C1 segment of cervical spinal cord (tissue), 14 donors: Measurements from ENCODE around the gene RBP3.

Source experiments
- DNase-seq, 14 donors: peaks; one replicate each; lab custom pipeline; 2025; lab: John Stamatoyannopoulos, UW

RBP3 gene

DNA sequence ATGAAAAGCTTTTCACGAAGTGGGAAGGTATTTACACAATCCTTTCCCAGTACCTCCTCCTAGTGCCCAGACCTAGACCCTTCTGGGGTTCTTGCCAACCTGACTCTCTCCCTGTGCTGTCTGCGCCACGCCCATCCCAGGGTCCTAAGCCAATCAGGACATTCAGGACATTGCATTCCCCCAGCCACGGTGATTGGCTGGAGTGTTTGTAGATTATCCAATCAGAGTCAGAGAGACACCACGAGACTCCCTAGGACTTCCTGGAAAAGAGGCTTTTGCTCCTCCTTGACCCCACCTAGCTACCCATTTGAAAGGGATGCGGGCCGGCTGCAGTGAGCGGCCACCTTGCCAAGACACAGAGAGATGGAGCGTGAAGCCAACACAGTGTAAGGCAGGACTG, 29.5 kb upstream of the RBP3 start:
- no peak for DNase-seq

DNA sequence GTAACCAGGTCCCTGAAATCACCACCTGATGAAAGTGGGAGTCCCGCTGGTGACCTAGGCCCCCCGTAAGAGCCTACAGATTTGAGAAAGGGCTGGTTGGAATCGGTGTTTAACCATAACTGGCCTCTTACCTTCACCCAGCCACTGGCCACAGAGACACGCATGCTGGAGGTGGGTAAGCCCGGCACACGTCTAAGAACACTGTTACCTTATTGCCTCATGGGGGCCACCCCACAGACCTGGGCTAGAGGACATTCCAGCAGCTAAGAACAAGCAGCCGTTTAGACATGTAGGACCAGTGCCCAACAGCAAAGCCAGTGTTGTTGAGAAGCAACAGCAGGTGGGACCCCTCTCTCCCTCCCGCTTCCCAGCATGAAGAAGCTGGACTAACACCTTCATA, 28.4 kb upstream of the RBP3 start:
- DNase-seq: no peak

DNA sequence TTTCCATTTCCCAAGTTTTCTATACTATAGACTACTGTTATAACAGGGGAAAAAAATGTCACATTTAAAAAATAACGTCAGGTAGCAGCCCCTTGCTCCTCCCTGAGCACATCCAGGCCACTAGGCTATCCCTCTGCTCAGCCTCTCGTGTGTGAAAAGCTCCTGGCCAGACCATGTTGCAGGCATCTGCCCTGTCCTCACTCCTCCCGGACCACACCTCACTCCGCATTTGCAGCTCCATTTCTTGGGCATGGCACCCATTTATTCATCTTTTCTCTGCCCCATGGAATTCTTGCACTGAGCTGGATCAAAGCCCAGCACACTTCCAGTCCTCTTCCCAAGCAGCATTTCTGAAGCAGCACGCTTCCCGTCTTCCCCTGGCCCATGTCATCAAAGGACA, 27.4 kb upstream of the RBP3 start:
- no peak for DNase-seq

DNA sequence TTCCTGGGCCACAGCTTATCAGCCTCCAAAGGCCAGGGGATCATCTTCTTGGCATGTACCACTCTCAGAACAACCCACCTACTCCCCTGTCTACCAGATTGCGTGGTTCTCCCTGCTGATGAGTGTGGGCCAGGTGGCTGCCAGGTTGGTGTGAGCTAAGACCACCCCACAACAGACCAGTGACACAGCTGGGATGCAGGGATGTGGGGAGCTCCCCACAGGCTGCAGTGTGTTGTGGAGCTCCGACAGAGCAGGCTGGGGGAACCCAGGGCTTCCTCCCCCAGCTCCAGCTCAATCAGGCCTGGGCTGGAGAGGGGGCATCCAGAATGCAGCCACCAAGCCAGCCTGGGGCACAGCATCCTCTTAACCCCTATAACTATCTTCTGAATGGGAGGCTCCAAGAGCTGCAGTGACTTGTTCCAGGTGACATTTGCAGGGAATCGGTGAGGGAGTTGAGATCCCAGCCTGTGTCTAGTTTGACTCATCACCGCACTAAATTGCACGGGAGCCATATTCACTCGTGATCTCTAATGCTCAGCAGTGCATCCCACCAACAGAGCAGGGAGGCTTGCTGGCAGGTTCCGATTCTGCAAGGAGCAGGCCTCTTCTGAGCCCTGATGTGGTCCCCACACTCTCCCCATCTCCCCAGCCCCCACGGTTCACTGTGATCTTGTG, 26.5 kb upstream of the RBP3 start:
- DNase-seq: no peak

DNA sequence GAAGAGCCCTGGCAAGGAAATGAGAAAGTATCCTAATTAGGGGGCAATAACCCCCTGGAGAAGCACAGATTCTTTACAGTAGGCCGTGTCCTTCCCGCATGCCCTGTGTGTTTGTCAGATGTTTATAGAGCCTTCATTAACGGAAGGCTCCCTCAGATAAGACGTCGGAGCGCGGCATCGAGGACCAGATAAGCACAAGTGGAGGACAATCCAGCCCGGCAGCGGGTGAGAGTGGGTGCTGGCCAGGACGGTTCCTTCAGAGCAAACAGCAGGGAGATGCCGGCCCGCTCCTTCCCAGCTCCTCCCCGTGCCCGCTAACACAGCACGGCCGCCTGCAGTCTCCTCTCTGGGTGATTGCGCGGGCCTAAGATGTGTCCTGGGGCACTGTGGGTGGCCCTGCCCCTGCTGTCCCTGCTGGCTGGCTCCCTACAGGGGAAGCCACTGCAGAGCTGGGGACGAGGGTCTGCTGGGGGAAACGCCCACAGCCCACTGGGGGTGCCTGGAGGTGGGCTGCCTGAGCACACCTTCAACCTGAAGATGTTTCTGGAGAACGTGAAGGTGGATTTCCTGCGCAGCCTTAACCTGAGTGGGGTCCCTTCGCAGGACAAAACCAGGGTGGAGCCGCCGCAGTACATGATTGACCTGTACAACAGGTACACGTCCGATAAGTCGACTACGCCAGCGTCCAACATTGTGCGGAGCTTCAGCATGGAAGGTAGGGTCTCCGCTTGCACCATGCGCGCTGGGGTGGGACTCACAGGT, 25.7 kb upstream of the RBP3 start, which contains the start of gene GDF2:
TSS of gene GDF2 (plus strand) at position 155 of the 762 bp plus-strand sequence. CDS start at position 370, 215 bp downstream.
- DNase-seq: no peak

DNA sequence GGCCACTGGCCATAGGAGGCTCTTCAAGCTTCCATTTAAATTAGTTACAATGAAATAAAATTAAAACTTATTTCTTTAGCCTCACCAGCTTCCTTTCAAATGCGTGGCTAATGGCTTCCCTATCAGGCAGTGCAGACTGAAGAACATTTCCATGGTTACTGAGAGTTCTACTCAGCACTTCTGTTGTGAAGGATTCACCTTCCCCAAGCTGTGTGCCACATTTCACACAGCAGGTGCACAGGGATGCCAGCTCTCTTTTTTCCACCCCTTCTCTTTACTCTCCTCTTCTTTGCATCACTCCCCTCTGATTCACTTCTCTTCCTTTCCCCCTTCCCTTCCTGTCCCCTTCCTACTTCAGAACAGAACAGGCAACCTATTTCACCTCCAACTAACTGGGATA, 25.1 kb upstream of the RBP3 start:
- no peak for DNase-seq

DNA sequence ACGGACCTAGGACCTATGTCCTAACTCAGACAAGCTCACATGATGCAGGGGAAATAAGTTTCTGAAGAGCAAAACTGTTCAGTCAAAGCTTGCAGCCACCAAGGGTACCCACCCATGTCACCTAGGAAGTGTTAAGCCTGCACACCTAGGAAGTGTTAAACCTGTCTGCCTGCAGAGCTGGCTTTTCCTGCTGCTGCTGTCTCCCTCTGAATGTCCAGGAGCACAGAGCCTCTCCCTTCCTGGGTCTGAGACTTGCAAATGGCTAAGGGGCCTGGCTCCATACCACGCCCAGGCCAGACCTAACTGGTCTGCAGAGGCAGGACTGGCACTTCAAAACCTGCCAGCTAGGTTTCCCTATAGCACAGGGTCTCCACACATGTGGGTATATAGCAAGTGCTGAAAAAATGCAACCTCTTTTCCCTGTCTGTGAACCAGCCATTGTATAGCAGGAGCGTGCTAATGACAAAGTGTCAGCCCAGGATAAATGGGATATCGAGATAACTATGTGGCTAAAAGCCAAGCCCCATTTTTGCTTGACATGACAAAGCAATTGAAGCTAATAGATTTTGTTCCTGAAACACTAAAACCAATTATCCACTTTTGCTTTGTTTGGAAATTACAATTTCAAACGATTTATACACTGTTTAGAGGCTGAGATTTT, 24.4 kb upstream of the RBP3 start:
- no peak for DNase-seq

DNA sequence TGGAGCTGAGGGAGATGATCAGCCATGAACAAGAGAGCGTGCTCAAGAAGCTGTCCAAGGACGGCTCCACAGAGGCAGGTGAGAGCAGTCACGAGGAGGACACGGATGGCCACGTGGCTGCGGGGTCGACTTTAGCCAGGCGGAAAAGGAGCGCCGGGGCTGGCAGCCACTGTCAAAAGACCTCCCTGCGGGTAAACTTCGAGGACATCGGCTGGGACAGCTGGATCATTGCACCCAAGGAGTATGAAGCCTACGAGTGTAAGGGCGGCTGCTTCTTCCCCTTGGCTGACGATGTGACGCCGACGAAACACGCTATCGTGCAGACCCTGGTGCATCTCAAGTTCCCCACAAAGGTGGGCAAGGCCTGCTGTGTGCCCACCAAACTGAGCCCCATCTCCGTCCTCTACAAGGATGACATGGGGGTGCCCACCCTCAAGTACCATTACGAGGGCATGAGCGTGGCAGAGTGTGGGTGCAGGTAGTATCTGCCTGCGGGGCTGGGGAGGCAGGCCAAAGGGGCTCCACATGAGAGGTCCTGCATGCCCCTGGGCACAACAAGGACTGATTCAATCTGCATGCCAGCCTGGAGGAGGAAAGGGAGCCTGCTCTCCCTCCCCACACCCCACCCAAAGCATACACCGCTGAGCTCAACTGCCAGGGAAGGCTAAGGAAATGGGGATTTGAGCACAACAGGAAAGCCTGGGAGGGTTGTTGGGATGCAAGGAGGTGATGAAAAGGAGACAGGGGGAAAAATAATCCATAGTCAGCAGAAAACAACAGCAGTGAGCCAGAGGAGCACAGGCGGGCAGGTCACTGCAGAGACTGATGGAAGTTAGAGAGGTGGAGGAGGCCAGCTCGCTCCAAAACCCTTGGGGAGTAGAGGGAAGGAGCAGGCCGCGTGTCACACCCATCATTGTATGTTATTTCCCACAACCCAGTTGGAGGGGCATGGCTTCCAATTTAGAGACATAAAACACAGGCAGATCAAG, 22.6 kb upstream of the RBP3 start:
- DNase-seq: no peak

DNA sequence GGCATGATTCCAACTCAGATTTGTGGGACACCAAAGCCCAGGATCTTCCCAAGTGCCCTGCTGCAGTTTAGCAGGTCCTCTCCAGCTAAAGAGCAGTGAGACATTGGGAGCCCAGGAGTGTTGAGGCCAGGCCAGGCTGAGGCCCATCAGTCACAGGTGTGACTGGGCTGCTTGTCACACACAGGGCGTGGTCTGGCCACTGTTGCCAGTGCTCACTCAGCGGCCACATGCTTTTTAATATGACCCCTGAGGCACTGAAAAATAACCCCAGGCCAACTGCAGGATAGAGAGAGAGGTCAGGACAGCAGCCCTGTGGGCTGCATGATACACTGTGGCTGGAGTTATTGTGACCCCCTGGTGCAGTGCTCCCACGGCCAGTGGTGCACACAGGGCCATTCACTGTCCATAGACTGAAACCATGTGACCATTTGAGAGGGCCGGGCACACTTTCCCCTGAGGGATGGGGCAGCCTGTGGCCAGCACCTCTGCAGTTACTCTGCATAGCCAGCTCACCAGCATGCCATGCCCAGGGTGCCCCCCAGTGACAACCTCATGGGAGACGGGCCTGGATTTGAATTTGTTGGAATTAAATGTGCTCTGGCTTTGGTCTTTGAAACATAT, 21.7 kb upstream of the RBP3 start:
- no peak for DNase-seq

DNA sequence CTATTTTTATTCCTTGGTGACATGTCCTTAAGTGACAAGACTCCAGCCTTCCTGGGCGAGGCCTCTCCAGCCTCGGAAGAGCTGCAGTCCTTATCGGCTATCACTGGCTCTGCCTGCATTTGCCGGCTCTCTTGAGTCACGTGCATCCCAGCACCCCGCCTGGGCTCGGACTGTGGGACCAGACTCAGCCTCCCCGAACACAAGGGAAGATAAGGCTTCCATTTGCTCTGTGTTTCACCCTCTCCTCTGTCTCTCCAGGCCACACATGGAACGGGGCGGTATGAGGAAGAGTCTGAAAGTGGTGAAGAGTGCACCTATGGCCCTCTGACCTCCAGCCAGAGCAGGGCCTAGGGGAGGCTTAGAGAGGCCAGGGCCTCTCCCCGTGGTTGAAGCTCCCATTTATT, 21.2 kb upstream of the RBP3 start:
- DNase-seq: no peak

DNA sequence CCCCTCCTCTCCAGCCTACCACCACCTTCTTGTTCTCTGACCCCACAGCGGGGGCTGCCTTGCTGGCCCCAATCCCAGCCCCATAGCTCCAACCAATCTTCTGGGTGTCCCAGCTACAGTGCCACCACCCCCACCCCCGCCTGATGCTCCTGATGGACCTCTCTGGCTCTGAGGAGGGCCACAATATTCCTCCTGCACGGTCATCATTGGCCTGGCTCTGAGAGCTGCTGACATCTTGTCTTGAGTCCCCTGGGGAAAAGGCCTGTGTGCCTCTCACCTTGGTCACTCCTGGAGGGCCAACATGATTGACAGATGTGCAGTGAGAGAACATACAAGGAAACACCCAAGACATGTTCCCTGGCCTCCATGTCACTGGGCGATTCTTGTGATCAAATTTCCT, 18.3 kb upstream of the RBP3 start:
- no peak for DNase-seq

DNA sequence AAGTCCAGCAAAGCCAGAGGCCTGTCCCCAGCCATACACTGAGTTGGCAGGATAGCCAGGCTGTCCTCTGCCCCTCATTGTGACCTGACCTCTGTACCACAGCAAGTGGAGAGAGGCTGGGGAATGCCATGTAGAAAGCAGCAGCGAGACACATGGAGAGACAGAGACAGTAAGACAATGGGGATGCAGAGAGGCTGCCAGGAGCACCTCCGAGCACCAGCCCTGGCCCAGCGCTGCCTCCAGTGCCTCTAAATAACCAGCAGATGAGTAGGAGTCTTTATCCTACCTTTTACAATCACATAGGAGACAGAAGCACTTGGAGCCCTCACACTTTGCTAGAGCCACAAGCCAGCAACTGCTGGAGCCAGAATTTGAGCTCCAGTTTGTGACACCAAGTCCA, 17.8 kb upstream of the RBP3 start:
- DNase-seq: no peak

DNA sequence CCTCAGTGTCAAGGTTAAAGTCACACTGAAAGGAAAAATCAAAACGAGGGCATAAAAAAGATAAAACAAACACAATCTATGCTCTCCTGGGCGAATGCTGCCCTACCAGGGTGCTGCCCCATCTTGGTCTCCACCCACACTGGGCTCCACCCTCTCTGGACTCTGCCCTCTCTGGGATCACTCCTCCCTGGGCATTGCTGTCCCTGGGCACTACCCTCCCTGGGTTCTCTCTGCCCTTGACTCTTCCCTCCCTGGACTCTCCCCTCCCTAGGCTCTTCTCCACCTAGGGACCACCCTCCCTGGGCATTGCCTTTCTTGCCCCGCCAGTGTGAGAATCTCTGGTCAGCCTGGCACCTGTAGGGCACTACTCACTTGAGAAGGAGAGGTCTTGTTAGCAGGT, 17.4 kb upstream of the RBP3 start:
- DNase-seq: no peak

DNA sequence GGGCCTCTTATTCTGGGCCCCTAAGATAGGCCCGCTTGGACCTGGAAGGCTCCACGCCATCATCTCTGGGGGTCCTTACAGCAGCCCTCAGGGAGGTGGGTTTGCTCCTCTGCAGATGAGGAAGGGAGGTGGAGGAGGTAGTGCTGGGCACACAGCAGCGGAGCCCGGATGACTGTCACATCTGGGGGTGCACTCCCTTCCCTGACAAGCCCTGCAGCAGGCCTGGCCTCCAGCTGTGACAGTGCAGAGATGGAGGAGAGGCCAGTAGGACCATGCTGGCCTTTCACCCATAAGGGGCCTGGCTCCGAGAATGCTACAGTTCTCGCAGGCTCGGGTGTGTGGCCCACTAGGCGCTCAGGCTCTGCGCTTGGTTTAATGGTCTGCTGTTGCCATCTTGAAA, 16.7 kb upstream of the RBP3 start:
- no peak for DNase-seq

DNA sequence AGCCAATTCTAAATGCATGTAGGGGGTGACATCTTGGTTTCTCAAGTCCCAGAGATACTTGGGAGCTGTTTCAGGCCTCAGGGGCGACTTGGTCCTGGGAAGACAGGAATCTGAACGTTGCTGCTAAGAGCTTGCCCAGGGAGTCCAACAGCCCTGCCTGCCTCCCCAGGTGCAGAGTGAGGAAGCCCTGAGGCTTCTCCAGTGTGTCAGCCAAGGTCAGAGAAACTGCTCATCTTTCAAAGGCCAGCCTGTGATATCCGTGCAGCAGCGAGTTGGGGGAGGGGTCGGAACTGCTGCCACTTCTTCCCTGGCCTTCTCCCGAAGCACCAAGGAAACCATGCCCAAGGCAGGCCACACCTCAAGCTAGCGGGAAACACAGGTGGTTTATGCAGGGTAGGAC, 16.2 kb upstream of the RBP3 start:
- no peak for DNase-seq

DNA sequence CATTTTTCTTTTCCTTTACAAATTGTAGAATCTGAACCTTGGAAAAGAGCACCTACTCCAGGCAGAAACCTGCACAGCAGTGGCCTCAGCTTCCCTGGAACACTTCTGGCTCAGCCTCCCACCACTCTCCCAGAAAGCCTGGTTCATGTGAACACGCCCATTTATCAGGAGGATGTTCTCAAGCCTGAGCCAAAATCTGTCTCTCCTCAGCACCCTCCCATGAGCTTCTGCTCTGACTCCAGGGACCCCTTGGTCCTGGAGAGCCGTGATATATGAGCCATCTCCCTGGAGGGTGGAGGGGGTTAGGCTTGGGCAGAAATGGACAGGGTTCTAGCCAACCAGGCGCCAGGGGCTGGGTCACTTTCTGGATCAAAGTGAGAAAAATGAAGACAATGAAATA, 15.8 kb upstream of the RBP3 start:
- DNase-seq: no peak

DNA sequence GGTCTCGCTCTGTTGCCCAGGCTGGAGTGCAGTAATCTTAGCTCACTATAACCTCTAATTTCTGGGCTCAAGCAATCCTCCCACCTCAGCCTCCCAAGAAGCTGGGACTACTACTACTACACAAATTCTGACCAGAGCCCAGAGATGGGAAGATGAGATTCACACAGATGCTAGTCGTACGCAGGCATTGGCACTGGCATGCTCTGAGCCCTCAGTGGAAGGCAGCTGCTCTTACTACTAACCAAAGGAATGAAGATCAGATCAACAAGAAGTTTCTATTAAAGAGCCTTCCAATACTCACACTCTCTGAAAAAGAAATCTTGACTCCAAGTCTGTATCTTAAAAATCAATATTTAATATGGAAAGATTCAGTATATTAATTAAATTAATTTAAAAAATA, 15.2 kb upstream of the RBP3 start:
- DNase-seq: no peak

DNA sequence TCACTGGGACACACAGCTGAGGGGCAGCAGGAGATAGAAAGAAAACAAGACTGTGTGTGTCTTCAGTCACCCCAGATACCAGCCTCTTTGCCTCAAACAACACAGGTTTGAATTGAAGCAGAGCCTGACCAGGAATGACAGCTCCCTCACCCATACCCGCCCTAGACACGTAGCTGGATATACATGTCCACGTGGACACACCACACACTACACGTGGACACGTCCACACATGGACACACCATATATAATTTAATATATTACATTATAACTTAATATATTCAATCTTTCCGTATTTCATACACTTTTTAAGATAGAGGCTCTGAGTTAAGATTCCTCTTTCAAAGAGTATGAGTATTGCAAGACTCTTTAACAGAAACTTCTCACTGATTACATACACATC, 14.6 kb upstream of the RBP3 start:
- DNase-seq: no peak

DNA sequence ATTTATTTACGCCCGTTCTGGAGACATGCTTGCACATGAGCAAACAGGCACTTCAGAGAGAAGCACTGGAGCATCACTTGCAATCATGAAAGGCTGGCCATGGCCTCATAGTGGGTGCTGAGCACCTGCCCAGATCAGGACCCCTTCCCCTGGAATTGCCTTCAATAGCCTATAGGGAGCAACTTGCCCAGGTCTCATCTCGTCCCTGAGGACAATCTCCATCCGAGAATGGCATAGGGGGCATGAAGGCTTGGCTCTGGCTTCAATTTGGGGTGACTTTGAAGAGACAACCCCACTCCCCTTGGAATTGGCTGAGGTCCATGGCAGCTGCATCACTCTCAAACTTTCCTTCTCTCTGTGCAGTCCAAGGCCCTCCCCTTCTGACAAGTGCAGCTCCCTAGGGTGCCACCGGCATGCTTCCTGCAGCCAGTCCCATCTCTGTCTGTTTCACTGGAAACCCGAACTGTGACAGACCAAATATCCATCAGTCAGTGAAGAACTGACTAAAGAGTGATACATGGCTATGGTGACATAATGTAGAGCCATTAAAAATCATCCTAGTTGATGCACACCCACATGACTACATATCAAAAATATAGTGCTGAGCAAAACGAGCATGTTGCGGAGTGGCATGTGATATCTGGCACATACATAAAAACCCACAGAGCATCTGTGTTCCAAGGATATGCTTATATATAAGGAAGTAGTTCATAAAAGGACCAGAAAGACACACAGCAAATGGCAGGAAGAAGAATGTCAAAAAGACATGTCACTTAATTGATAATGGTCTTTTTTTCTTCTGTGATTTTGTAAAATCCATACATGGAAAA, 13.5 kb upstream of the RBP3 start:
- DNase-seq: no peak

DNA sequence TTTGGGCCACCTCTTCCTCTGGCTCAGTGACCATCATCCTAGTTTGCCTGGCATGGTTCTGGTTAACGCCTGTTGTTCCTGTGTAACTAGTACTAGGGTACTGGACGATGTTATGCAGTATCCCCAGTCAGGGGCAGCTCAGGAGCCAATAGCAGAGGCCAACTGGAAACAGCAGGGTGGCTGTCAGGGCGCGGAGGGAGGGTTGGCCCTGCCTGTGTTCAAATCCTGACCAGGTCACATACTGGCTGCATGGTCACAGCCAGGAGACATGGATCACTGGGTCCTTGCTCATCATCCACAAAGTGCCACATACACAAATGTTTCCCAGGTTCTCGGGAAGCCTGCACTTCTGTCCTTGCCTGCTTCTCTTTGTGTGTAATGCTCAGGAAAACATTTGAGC, 12.3 kb upstream of the RBP3 start:
- no peak for DNase-seq
